Measurements from ENCODE around the gene U2AF1L4. TPM values are rescaled to one million over a fixed set of nuclear protein-coding genes. Genes with fewer than 3 reads are reported as not detected.

The U2AF1L4 gene, protein sequence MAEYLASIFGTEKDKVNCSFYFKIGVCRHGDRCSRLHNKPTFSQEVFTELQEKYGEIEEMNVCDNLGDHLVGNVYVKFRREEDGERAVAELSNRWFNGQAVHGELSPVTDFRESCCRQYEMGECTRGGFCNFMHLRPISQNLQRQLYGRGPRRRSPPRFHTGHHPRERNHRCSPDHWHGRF
- total RNA-seq (30.3 and 40.2 TPM in 2 replicates), polyA plus RNA-seq (45.5 and 61.7 TPM in 2 replicates)

- peak within 1 kb of the TSS; percentile 76 for H3K4me3 ChIP-seq
- H3K4me1 ChIP-seq (ENCODE audit: low read depth) = no peaks in the 10 kb centered on the region
- H3K9me3 ChIP-seq (ENCODE audit: low read depth) = no peaks in the 10 kb centered on the region
- peak within 1 kb of the TSS; percentile 98 for H3K27ac ChIP-seq
- peak; percentile 100 for DNase-seq (ENCODE audit: low read depth in 1 of 2, low spot score in 1 of 2)
- TF ChIP-seq, protein P1, sequence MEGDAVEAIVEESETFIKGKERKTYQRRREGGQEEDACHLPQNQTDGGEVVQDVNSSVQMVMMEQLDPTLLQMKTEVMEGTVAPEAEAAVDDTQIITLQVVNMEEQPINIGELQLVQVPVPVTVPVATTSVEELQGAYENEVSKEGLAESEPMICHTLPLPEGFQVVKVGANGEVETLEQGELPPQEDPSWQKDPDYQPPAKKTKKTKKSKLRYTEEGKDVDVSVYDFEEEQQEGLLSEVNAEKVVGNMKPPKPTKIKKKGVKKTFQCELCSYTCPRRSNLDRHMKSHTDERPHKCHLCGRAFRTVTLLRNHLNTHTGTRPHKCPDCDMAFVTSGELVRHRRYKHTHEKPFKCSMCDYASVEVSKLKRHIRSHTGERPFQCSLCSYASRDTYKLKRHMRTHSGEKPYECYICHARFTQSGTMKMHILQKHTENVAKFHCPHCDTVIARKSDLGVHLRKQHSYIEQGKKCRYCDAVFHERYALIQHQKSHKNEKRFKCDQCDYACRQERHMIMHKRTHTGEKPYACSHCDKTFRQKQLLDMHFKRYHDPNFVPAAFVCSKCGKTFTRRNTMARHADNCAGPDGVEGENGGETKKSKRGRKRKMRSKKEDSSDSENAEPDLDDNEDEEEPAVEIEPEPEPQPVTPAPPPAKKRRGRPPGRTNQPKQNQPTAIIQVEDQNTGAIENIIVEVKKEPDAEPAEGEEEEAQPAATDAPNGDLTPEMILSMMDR (IDR thresholded peaks at IDR 0.05; ENCODE audit: low read depth, low read length) = no peak
- H3K27me3 ChIP-seq = no peaks in the 10 kb centered on the region
- H3K36me3 ChIP-seq = no peaks in the 10 kb centered on the region
Measured at GRCh38 chr19:35745328-35746086, at the start of gene U2AF1L4, which contains the start of gene PSENEN. TSS of gene U2AF1L4 (minus strand) at chr19:35745418. CDS start at chr19:35745391, 27 bp downstream. TSS of gene PSENEN (plus strand) at chr19:35745651. CDS start at chr19:35745931, 280 bp downstream.

- Histone ChIP-seq H3K36me3 (no peaks in the 10 kb centered on the region), H3K9me3 (ENCODE audit: low read depth) (no peaks in the 10 kb centered on the region), H3K27ac (no peak overlapping the region), H3K4me3 (no peak overlapping the region), H3K4me1 (ENCODE audit: low read depth) (no peaks in the 10 kb centered on the region), H3K27me3 (peaks cover 35% of the 10 kb centered on the region)
- peak in 1 of 2 donors; percentile 17 for DNase-seq (ENCODE audit: low read depth in 1 of 2, low spot score in 1 of 2)
- TF ChIP-seq, protein P1 (IDR thresholded peaks at IDR 0.05; ENCODE audit: low read depth, low read length) = no peak
Measured at GRCh38 chr19:35793381-35794165, 48.4 kb upstream of the U2AF1L4 start.

- no peaks in the 10 kb centered on the region for H3K4me1 ChIP-seq (ENCODE audit: low read depth)
- peaks cover 31% of the 10 kb centered on the region for H3K27me3 ChIP-seq
- no peaks in the 10 kb centered on the region for H3K9me3 ChIP-seq (ENCODE audit: low read depth)
- no peak overlapping the region for H3K27ac ChIP-seq
- H3K36me3 ChIP-seq = no peaks in the 10 kb centered on the region
- TF ChIP-seq, protein P1 (IDR thresholded peaks at IDR 0.05; ENCODE audit: low read depth, low read length) = no peak
- no peak overlapping the region for H3K4me3 ChIP-seq
- no peak for DNase-seq (ENCODE audit: low read depth in 1 of 2, low spot score in 1 of 2)
Measured at GRCh38 chr19:35792888-35793287, 47.7 kb upstream of the U2AF1L4 start.

DNA sequence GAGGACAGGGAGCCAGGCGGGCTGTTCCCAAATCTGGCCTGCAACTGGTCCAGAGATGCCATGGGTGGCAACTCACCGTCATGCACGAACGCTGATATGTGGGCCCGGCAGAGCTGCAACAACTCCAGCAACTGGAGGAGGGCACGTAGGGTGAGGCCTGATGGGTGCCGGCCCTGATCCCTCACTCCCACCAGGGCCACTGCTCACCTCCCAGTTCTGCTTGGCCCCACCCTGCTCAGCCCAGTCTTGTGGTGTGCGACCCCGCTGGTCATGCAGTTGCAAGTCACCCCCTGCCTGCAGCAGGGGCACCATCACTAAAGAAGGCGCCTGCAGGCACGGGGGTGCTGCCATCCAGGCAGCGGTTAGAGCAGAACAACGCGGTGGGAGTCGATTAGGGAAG is 47.1 kb upstream of the U2AF1L4 start:
- no peaks in the 10 kb centered on the region for H3K36me3 ChIP-seq
- H3K4me1 ChIP-seq (ENCODE audit: low read depth) = no peaks in the 10 kb centered on the region
- no peaks in the 10 kb centered on the region for H3K9me3 ChIP-seq (ENCODE audit: low read depth)
- H3K27ac ChIP-seq = no peak overlapping the region
- peaks cover 26% of the 10 kb centered on the region for H3K27me3 ChIP-seq
- no peak overlapping the region for H3K4me3 ChIP-seq
- no peak for DNase-seq (ENCODE audit: low read depth in 1 of 2, low spot score in 1 of 2)
- TF ChIP-seq, protein P1 (IDR thresholded peaks at IDR 0.05; ENCODE audit: low read depth, low read length) = no peak

DNA sequence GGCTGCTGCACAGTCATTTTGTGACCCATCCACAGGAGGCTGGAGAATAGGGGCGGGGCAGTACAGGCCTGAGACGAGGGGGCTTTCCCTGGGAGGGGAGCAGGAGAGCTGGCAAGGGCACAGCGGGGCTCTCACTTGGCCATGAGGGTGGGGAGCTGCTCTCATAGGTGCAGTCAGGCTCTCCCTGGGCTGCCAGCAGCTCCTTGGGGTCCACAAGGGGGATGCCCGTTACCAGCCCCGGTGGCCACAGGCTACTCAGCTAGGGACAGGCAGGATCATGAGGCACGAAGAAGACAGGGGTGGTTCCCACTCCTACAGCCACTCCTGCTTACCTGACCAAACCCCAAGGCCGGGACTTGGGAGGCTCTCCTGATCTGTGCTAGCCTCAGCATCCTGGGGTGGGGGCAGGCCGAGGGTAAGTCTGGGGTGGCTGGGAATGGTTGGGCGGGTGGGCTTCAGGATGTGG is 46.6 kb upstream of the U2AF1L4 start:
- Histone ChIP-seq H3K27ac (no peak overlapping the region), H3K27me3 (peaks cover 21% of the 10 kb centered on the region), H3K4me3 (no peak overlapping the region), H3K9me3 (ENCODE audit: low read depth) (no peaks in the 10 kb centered on the region), H3K4me1 (ENCODE audit: low read depth) (no peaks in the 10 kb centered on the region), H3K36me3 (no peaks in the 10 kb centered on the region)
- DNase-seq (ENCODE audit: low read depth in 1 of 2, low spot score in 1 of 2) = no peak
- TF ChIP-seq, protein P1 (IDR thresholded peaks at IDR 0.05; ENCODE audit: low read depth, low read length) = no peak
